Activated CD4-positive, alpha-beta memory T cell treated with anti-CD3 and anti-CD28 coated beads, Interleukin-2, amount 10 ng/mL, durations not matched to agents 7 days and 5 days (primary cell): ENCODE measurements around the gene TTC16. TPM values are rescaled to one million over a fixed set of nuclear protein-coding genes. Genes with fewer than 3 reads are reported as not detected.

Source experiments
- CTCF ChIA-PET: fragments of 350-600 bp; sonication (Branson Sonifier 250); formaldehyde crosslinking; loops from one replicate; lab custom pipeline; 2021; ENCODE audit warnings: antibody characterized with exemption, inconsistent platforms; lab: Charles Lee
- POLR2A ChIA-PET: fragments of 350-600 bp; sonication (Branson Sonifier 250); formaldehyde crosslinking; loops from one replicate; lab custom pipeline; 2021; ENCODE audit warnings: antibody characterized with exemption; lab: Charles Lee
- DNase-seq: peaks from one replicate; pipeline ENCODE4 v3.0.0-alpha.2; 2020
- H3K27ac Mint-ChIP-seq: one replicate; pipeline ENCODE4 v1.8.0; 2021; ENCODE audit warnings: mild to moderate bottlenecking, mixed read lengths
- H3K27me3 Mint-ChIP-seq: one replicate; pipeline ENCODE4 v1.8.0; 2021; ENCODE audit warnings: mixed read lengths
- H3K36me3 Mint-ChIP-seq: one replicate; pipeline ENCODE4 v1.8.0; 2021; ENCODE audit warnings: low read depth, mixed read lengths
- H3K4me1 Mint-ChIP-seq: one replicate; pipeline ENCODE4 v1.8.0; 2021; ENCODE audit warnings: mixed read lengths
- H3K4me3 Mint-ChIP-seq: one replicate; pipeline ENCODE4 v1.8.0; 2021; ENCODE audit warnings: mild to moderate bottlenecking, mixed read lengths
- H3K9me3 Mint-ChIP-seq: one replicate; pipeline ENCODE4 v1.8.0; 2021; ENCODE audit warnings: mixed read lengths
- total RNA-seq, 2 experiments: library from RNA; stranded (reverse); gene quantifications; one replicate each; pipeline ENCODE4 v1.2.3, GENCODE V29; 2021

TTC16 gene, protein sequence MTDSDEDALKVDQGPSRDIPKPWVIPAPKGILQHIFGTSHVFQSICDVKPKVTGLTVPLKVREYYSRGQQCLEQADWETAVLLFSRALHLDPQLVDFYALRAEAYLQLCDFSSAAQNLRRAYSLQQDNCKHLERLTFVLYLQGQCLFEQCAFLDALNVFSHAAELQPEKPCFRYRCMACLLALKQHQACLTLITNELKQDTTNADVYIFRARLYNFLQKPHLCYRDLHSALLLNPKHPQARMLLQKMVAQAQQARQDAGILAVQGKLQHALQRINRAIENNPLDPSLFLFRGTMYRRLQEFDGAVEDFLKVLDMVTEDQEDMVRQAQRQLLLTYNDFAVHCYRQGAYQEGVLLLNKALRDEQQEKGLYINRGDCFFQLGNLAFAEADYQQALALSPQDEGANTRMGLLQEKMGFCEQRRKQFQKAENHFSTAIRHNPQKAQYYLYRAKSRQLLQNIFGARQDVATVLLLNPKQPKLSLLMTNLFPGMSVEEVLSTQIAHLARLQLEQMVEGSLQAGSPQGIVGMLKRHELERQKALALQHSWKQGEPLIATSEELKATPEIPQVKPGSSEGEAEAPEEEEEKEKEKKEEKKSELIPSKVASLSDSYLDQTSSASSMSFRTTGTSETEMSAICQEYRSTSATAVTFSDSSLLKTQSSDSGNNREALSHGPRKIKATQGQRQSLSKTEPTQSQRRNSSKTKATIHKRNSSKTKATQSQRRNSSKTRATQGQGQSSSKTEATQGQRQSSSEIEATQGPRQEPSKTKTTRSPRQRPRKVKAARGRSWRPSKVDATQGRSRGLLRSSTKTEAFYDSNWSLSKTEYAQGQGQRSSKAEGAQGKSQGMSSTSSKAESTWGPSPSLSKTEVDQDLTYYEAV
- total RNA-seq, result 1 to 10 TPM; 5.0 to 5.2 TPM

- H3K27me3 Mint-ChIP-seq, result no peaks in the 10 kb centered on the region
- peak within 1 kb of the TSS; percentile 90 for H3K27ac Mint-ChIP-seq
- peak; percentile 97 for DNase-seq
- ChIA-PET POLR2A (interaction anchor here (0.8 to 3.1 kb wide), 8 partner anchors 11 to 189 kb away, joined by 3 to 23 read pairs (median 3); partner anchors contain the start of gene TOR2A), CTCF (interaction anchor here (0.9 to 3.3 kb wide), 6 partner anchors 9 to 206 kb away, joined by 3 to 28 read pairs (median 5); partner anchors contain the start of genes CFAP157 and TOR2A)
- H3K36me3 Mint-ChIP-seq, result peaks cover 3% of the 10 kb centered on the region
- H3K9me3 Mint-ChIP-seq, result no peaks in the 10 kb centered on the region
- peak within 1 kb of the TSS; percentile 99 for H3K4me3 Mint-ChIP-seq
- H3K4me1 Mint-ChIP-seq, result peaks cover 42% of the 10 kb centered on the region
Measured at GRCh38 chr9:127715470-127716337, at the start of gene TTC16, which contains the start of gene PTRH1. TSS of gene TTC16 (plus strand) at chr9:127716079. CDS start at chr9:127716146, 67 bp downstream. TSS of gene PTRH1 (minus strand) at chr9:127715663. CDS start at chr9:127715639, 24 bp downstream.

DNA sequence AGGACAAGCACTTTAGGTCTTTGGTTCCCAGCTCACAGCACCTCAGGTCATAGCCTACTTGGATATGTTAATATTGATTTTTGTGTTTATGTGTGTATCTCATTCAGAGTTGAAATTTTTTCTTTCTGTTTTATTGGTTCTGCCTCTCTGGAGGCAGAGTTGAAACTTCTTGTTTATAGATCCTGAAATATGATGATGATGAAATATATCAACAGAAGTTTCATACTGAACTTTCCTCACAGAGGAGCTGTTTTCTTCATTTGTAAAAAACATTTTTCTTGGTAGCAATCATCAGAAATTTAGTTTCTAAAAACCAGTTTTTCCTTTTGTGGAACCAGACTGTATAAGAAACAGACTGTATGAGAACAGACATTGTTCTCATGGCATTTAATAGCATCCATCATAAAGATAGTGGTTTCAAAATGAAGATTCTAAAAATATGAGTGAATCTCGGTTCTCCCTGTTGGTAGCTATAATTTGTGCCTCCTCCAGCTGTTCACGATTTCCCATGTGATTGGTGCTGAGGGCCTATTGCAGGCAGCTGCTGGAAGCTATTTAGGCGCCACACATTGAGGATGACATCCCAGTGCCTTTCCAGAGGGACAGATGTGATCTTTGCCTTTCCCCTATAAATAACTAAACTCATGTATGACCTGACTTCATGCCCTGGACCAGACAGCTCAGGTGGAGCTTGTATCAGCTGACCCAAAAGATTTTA, 48.6 kb upstream of the TTC16 start:
- no peaks in the 10 kb centered on the region for H3K9me3 Mint-ChIP-seq
- DNase-seq, result no peak
- ChIA-PET POLR2A (no interaction called here), CTCF (interaction anchor here (1.8 kb wide), 1 partner anchor 68 kb away, joined by 8 read pairs; the partner anchor contains the start of gene TOR2A)
- H3K36me3 Mint-ChIP-seq, result no peaks in the 10 kb centered on the region
- no peak overlapping the region for H3K27ac Mint-ChIP-seq
- H3K4me3 Mint-ChIP-seq, result no peak overlapping the region
- H3K27me3 Mint-ChIP-seq, result no peaks in the 10 kb centered on the region
- H3K4me1 Mint-ChIP-seq, result no peaks in the 10 kb centered on the region

- CTCF ChIA-PET, result interaction anchor here (1.0 to 1.8 kb wide), 2 partner anchors 67 to 253 kb away, joined by 3 to 8 read pairs; partner anchors contain the start of gene TOR2A
- H3K27ac Mint-ChIP-seq, result no peak overlapping the region
Measured at GRCh38 chr9:127667906-127668305, 48.0 kb upstream of the TTC16 start.

GRCh38 chr9:127673234-127673633, 42.6 kb upstream of the TTC16 start:
- Mint-ChIP-seq H3K4me1 (no peaks in the 10 kb centered on the region), H3K4me3 (no peak overlapping the region), H3K27me3 (no peaks in the 10 kb centered on the region), H3K9me3 (no peaks in the 10 kb centered on the region), H3K27ac (no peak overlapping the region), H3K36me3 (peaks cover 6% of the 10 kb centered on the region)
- POLR2A ChIA-PET, result no interaction called here
- CTCF ChIA-PET, result no interaction called here
- no peak for DNase-seq

More at GRCh38 chr9:127667906-127668305, 48.0 kb upstream of the TTC16 start:
- Mint-ChIP-seq H3K4me3 (no peak overlapping the region), H3K36me3 (no peaks in the 10 kb centered on the region), H3K9me3 (no peaks in the 10 kb centered on the region), H3K27me3 (no peaks in the 10 kb centered on the region), H3K4me1 (no peaks in the 10 kb centered on the region)
- POLR2A ChIA-PET, result no interaction called here
- DNase-seq, result no peak

- no peak for DNase-seq
- Mint-ChIP-seq H3K4me3 (no peak overlapping the region), H3K36me3 (peaks cover 6% of the 10 kb centered on the region), H3K9me3 (no peaks in the 10 kb centered on the region), H3K27me3 (no peaks in the 10 kb centered on the region), H3K4me1 (no peaks in the 10 kb centered on the region), H3K27ac (no peak overlapping the region)
- POLR2A ChIA-PET, result no interaction called here
- CTCF ChIA-PET, result interaction anchor here (0.5 kb wide), 1 partner anchor 174 kb away, joined by 3 read pairs; no protein-coding TSS in a partner anchor
Measured at GRCh38 chr9:127676638-127677037, 39.2 kb upstream of the TTC16 start.

GRCh38 chr9:127679506-127679905, 36.4 kb upstream of the TTC16 start:
- no peaks in the 10 kb centered on the region for H3K9me3 Mint-ChIP-seq
- CTCF ChIA-PET, result no interaction called here
- POLR2A ChIA-PET, result no interaction called here
- peaks cover 3% of the 10 kb centered on the region for H3K36me3 Mint-ChIP-seq
- H3K4me1 Mint-ChIP-seq, result no peaks in the 10 kb centered on the region
- no peaks in the 10 kb centered on the region for H3K27me3 Mint-ChIP-seq
- DNase-seq, result no peak
- no peak overlapping the region for H3K27ac Mint-ChIP-seq
- no peak overlapping the region for H3K4me3 Mint-ChIP-seq

DNA sequence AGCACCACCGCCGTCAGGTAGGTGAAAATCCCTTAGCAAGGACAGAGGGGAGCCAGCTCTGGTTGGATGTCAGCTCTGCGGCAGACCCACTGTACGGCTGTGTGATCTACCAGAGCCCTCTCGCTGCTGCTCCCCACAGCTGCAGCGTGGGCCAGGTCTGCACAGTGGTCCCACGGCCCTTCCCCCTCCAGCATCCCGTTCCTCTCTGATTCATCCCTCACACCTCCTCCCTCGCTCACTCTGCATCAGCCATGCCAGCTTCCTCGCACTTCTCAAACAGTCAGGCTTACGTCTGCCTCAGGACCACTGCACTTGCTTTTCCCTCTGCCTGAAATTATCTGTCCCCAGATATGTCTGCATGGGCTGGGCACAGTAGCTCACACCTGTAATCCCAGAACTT, 35.7 kb upstream of the TTC16 start:
- POLR2A ChIA-PET, result no interaction called here
- Mint-ChIP-seq H3K4me3 (no peak overlapping the region), H3K9me3 (no peaks in the 10 kb centered on the region), H3K27ac (no peak overlapping the region), H3K36me3 (no peaks in the 10 kb centered on the region), H3K27me3 (no peaks in the 10 kb centered on the region), H3K4me1 (no peaks in the 10 kb centered on the region)
- DNase-seq, result no peak
- CTCF ChIA-PET, result interaction anchor here (0.6 kb wide), 2 partner anchors 57 to 403 kb away, joined by 4 read pairs; no protein-coding TSS in a partner anchor

GRCh38 chr9:127680846-127681245, 35.0 kb upstream of the TTC16 start:
- H3K9me3 Mint-ChIP-seq, result no peaks in the 10 kb centered on the region
- DNase-seq, result no peak
- POLR2A ChIA-PET, result no interaction called here
- CTCF ChIA-PET, result no interaction called here
- no peaks in the 10 kb centered on the region for H3K27me3 Mint-ChIP-seq
- H3K36me3 Mint-ChIP-seq, result no peaks in the 10 kb centered on the region
- H3K27ac Mint-ChIP-seq, result no peak overlapping the region
- H3K4me3 Mint-ChIP-seq, result no peak overlapping the region
- H3K4me1 Mint-ChIP-seq, result no peaks in the 10 kb centered on the region

DNA sequence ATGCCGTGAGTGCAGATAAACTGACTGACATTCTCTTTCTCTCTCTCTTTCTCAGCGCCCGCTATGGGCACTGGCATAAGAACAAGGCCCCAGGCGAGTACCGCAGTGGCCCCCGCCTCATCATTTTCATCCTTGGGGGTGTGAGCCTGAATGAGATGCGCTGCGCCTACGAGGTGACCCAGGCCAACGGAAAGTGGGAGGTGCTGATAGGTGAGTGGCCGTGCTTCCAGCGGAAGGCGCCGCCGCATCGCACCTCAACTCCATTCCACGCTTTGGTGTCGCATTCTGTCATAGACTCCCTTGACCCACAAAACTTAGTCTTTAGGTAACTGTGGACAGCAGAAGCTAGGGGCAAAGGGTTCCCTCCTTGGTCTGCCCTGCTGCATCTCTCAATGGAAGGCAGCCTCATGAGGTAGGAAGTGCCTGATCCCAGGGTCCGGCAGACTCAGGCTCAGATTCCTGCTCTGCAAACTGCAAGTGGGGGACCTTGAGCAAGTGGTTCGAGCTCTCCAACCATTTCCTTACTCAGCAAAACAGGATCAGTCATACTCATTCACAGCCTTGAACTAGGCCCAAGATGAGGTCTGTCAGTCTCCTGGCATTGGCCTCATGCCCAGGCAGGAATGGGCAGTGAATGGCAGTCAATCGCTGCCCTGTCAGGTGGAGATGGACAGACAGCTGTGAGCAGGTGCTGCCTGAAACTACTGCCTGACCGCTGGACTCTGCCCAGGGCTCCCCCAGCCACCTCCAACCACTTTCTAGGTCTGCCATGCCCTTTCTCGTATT, 33.3 kb upstream of the TTC16 start:
- no peak overlapping the region for H3K27ac Mint-ChIP-seq

GRCh38 chr9:127683723-127684122, 32.2 kb upstream of the TTC16 start:
- no peaks in the 10 kb centered on the region for H3K4me1 Mint-ChIP-seq
- H3K27ac Mint-ChIP-seq, result no peak overlapping the region
- H3K27me3 Mint-ChIP-seq, result no peaks in the 10 kb centered on the region
- H3K36me3 Mint-ChIP-seq, result no peaks in the 10 kb centered on the region
- CTCF ChIA-PET, result interaction anchor here (0.8 to 1.1 kb wide), 2 partner anchors 51 to 186 kb away, joined by 3 read pairs; no protein-coding TSS in a partner anchor
- no peak overlapping the region for H3K4me3 Mint-ChIP-seq
- H3K9me3 Mint-ChIP-seq, result no peaks in the 10 kb centered on the region
- no peak for DNase-seq
- POLR2A ChIA-PET, result no interaction called here

More for the DNA sequence above, 33.3 kb upstream of the TTC16 start:
- Mint-ChIP-seq H3K36me3 (no peaks in the 10 kb centered on the region), H3K27me3 (no peaks in the 10 kb centered on the region), H3K9me3 (no peaks in the 10 kb centered on the region), H3K4me1 (no peaks in the 10 kb centered on the region), H3K4me3 (no peak overlapping the region)
- ChIA-PET CTCF (no interaction called here), POLR2A (interaction anchor here (0.7 kb wide), 1 partner anchor 15 kb away, joined by 3 read pairs; no protein-coding TSS in a partner anchor)
- no peak for DNase-seq

GRCh38 chr9:127684576-127684975, 31.3 kb upstream of the TTC16 start:
- POLR2A ChIA-PET, result no interaction called here
- CTCF ChIA-PET, result no interaction called here

More at GRCh38 chr9:127684576-127684975, 31.3 kb upstream of the TTC16 start:
- no peak overlapping the region for H3K27ac Mint-ChIP-seq
- DNase-seq, result no peak
- no peaks in the 10 kb centered on the region for H3K9me3 Mint-ChIP-seq
- no peaks in the 10 kb centered on the region for H3K4me1 Mint-ChIP-seq
- H3K4me3 Mint-ChIP-seq, result no peak overlapping the region
- H3K36me3 Mint-ChIP-seq, result no peaks in the 10 kb centered on the region
- H3K27me3 Mint-ChIP-seq, result no peaks in the 10 kb centered on the region
